Measurements from ENCODE around the gene DENND5B. TPM values are rescaled to one million over a fixed set of nuclear protein-coding genes. Genes with fewer than 3 reads are reported as not detected.
"Not testable (repeated sequence)": the region's sequence is repeated elsewhere in the genome, so short reads cannot be mapped to it uniquely, and the experiment has no call there.

The DENND5B gene
- total RNA-seq, 1 experiment from 2014 or later, result 9.2 TPM

DNA sequence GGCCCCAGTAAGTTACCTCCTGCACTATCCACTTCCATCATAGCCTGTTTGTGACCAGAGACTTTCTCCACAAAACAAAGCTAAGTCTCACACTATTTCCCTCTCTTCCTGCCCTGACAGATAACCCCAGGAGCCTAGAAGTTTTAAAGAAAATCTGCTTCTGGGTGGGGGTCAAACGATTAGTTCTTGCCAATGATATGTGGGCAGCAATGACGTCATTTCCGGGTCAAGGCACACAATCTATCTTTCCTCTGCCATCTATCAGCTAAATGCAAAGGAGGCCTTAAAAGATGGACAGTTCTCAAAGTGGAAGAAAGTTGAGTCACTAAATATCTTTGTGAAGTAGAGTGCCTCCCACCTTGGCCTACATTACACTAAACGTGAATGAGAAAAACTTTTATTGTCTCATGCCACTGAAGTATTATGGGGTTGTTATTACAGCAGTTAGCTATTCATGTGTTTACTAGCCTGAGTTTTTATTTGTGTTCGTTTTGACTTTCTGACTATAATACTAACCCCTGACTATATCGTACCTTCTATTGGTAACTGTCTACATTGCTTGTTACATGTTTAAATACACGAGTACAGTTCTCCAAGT, 86.2 kb downstream of the DENND5B start:
- no peaks in the 10 kb centered on the region for H3K79me2 ChIP-seq (ENCODE audit: low read depth)
- no TSS peak for BruUV-seq (replicated peaks)
- H3K9me2 ChIP-seq (ENCODE audit: insufficient read depth), result no peaks in the 10 kb centered on the region
- H3K4me1 ChIP-seq (replicated peaks; ENCODE audit: insufficient read depth), result peaks cover 22% of the 10 kb centered on the region
- H3K4me2 ChIP-seq, result no peak overlapping the region
- H3K36me3 ChIP-seq (ENCODE audit: low read depth), result no peaks in the 10 kb centered on the region
- H3K4me3 ChIP-seq, result no peak overlapping the region
- peaks cover 3% of the 10 kb centered on the region; the same call in 1 of the 2 replicates for H3K9me3 ChIP-seq (ENCODE audit: insufficient read depth, low read depth)
- intact Hi-C loops (cut with micrococcal nuclease; ENCODE audit: unreplicated experiment), result no loop called here
- no peak overlapping the region for H3K27ac ChIP-seq
- ChIA-PET CTCF (no interaction called here), POLR2A (ENCODE audit: unreplicated experiment) (interaction anchor here (0.6 kb wide), 1 partner anchor 178 kb away, joined by 9 read pairs; the partner anchor contains the start of gene SINHCAF)
- H3F3A ChIP-seq (ENCODE audit: insufficient read depth, low read depth), result peaks cover 2% of the 10 kb centered on the region; the same call in 1 of the 2 replicates
- no peak overlapping the region for H2AFZ ChIP-seq
- H3K27me3 ChIP-seq (ENCODE audit: insufficient read depth, low read depth), result no peaks in the 10 kb centered on the region
- TF ChIP-seq EZH2 (IDR thresholded peaks at IDR 0.05; ENCODE audit: low read depth), result no peak
- TF ChIP-seq, protein P1, sequence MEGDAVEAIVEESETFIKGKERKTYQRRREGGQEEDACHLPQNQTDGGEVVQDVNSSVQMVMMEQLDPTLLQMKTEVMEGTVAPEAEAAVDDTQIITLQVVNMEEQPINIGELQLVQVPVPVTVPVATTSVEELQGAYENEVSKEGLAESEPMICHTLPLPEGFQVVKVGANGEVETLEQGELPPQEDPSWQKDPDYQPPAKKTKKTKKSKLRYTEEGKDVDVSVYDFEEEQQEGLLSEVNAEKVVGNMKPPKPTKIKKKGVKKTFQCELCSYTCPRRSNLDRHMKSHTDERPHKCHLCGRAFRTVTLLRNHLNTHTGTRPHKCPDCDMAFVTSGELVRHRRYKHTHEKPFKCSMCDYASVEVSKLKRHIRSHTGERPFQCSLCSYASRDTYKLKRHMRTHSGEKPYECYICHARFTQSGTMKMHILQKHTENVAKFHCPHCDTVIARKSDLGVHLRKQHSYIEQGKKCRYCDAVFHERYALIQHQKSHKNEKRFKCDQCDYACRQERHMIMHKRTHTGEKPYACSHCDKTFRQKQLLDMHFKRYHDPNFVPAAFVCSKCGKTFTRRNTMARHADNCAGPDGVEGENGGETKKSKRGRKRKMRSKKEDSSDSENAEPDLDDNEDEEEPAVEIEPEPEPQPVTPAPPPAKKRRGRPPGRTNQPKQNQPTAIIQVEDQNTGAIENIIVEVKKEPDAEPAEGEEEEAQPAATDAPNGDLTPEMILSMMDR (conservative IDR thresholded peaks at IDR 0.05), result no peak
- no peak for DNase-seq
- no peaks in the 10 kb centered on the region for H4K20me1 ChIP-seq (ENCODE audit: insufficient read depth)

DNA sequence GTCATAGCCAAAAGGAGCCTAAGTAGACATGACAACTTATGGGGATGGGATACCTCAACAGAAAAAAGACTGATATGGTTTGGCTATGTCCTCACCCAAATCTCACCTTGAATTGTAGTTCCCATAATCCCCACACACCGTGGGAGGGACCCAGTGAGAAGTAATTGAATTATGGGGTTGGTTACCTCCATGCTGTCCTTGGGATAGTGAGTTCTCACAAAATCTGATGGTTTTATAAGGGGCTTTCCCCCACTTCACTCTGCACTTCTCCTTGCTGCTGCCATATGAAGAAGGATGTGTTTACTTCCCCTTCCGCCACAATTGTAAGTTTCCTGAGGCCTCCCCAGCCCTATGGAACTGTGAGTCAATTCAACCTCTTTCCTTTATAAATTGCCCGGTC, 89.9 kb downstream of the DENND5B start:
- BruUV-seq (replicated peaks); H3K27ac ChIP-seq; H3K79me2 ChIP-seq (ENCODE audit: low read depth); H4K20me1 ChIP-seq (ENCODE audit: insufficient read depth); H3K9me3 ChIP-seq (ENCODE audit: insufficient read depth, low read depth); H3F3A ChIP-seq (ENCODE audit: insufficient read depth, low read depth); H3K4me3 ChIP-seq; DNase-seq; H3K9me2 ChIP-seq (ENCODE audit: insufficient read depth); POLR2A ChIA-PET (ENCODE audit: unreplicated experiment); intact Hi-C loops (cut with micrococcal nuclease; ENCODE audit: unreplicated experiment); H3K4me1 ChIP-seq (replicated peaks; ENCODE audit: insufficient read depth); H2AFZ ChIP-seq; H3K27me3 ChIP-seq (ENCODE audit: insufficient read depth, low read depth); H3K4me2 ChIP-seq; H3K36me3 ChIP-seq (ENCODE audit: low read depth): not testable (repeated sequence)
- CTCF ChIA-PET, result interaction anchor here (0.6 kb wide), 1 partner anchor 13 kb away, joined by 5 read pairs; no protein-coding TSS in a partner anchor

DNA sequence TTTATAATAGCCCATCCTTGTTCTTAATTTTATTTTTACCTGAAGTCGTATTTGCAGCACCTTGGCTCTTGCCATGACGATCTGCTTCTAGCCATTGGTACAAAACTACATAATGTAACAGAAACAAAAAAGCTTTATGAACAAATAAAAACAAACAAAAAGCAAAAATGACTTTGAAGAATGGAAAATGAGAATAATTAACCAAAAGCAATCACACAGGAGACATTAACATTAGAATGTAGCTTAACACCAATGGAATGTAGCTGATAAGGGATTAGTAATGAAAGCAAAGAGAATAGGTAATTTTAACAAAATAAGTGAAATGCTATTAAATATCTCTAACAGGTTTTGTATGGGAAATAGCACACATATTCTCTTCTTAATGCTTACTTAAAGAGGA, 91.4 kb downstream of the DENND5B start:
- TF ChIP-seq EZH2 (IDR thresholded peaks at IDR 0.05; ENCODE audit: low read depth), result no peak
- TF ChIP-seq, protein P1 (conservative IDR thresholded peaks at IDR 0.05), result no peak
- Histone ChIP-seq H3K9me3 (ENCODE audit: insufficient read depth, low read depth) (peaks cover 3% of the 10 kb centered on the region; the same call in 1 of the 2 replicates), H3K27ac (no peak overlapping the region), H3K4me1 (replicated peaks; ENCODE audit: insufficient read depth) (peaks cover 5% of the 10 kb centered on the region), H3K9me2 (ENCODE audit: insufficient read depth) (no peaks in the 10 kb centered on the region), H3K27me3 (ENCODE audit: insufficient read depth, low read depth) (no peaks in the 10 kb centered on the region), H4K20me1 (ENCODE audit: insufficient read depth) (no peaks in the 10 kb centered on the region), H3K4me2 (no peak overlapping the region), H3F3A (ENCODE audit: insufficient read depth, low read depth) (peaks cover 5% of the 10 kb centered on the region; the same call in 1 of the 2 replicates), H3K4me3 (no peak overlapping the region), H3K36me3 (ENCODE audit: low read depth) (no peaks in the 10 kb centered on the region), H2AFZ (0 out of 2 replicates have a peak overlapping the region, but pooled peaks have one; percentile 17), H3K79me2 (ENCODE audit: low read depth) (no peaks in the 10 kb centered on the region)
- CTCF ChIA-PET, result interaction anchor here (0.6 kb wide), 1 partner anchor 227 kb away, joined by 3 read pairs; no protein-coding TSS in a partner anchor
- no peak for DNase-seq
- intact Hi-C loops (cut with micrococcal nuclease; ENCODE audit: unreplicated experiment), result no loop called here
- BruUV-seq (replicated peaks), result no TSS peak
- POLR2A ChIA-PET (ENCODE audit: unreplicated experiment), result no interaction called here
